ENCODE measurements around the gene ACOXL.

GRCh38 chr2:111167863-111168162 is 435.4 kb downstream of the ACOXL start:
- TF ChIP-seq POLR2G (IDR thresholded peaks at IDR 0.05; ENCODE audit: low read depth, low read length) (no peak), USF1 (CRISPR knock-in tag; IDR thresholded peaks at IDR 0.05) (no peak), SMC3 (conservative IDR thresholded peaks at IDR 0.05; ENCODE audit: insufficient read depth, low read depth, low read length) (no peak), CTCF (IDR thresholded peaks at IDR 0.05 in 2 of 3, conservative IDR thresholded peaks at IDR 0.05 in 1 of 3; ENCODE audit: insufficient read depth in 2 of 3, low read depth in 1 of 3, low read length in 3 of 3) (no peak), ZNF253 (CRISPR knock-in tag; conservative IDR thresholded peaks at IDR 0.05) (no peak), MIER1 (IDR thresholded peaks at IDR 0.05; ENCODE audit: low read depth) (no peak), ARHGAP35 (IDR thresholded peaks at IDR 0.05; ENCODE audit: partially characterized antibody) (no peak), ARNT (IDR thresholded peaks at IDR 0.05) (no peak), NCOA2 (IDR thresholded peaks at IDR 0.05; ENCODE audit: partially characterized antibody in 2 of 2) (no peak), EP300 (IDR thresholded peaks at IDR 0.05; ENCODE audit: low read length) (no peak), RCOR1 (IDR thresholded peaks at IDR 0.05; ENCODE audit: borderline replicate concordance in 1 of 2, low read depth in 2 of 2, low read length in 2 of 2) (no peak), FOS (IDR thresholded peaks at IDR 0.05; ENCODE audit: extremely low read depth, insufficient read length) (no peak)

All from K562 (cell line).